H1 (cell line): Measurements from ENCODE around the gene CHRM4. TPM values are rescaled to one million over a fixed set of nuclear protein-coding genes. Genes with fewer than 3 reads are reported as not detected.
"Not testable (repeated sequence)": the region's sequence is repeated elsewhere in the genome, so short reads cannot be mapped to it uniquely, and the experiment has no call there.

ENCODE experiments used
- CTCF ChIA-PET: fragments of 300-600 bp; sonication (Branson Sonifier 250); formaldehyde crosslinking; loops from one replicate; lab custom pipeline; 2021; ENCODE audit not compliant: partially characterized antibody; lab: Charles Lee
- POLR2A ChIA-PET: fragments of 300-600 bp; sonication (Branson Sonifier 250); formaldehyde crosslinking; loops from one replicate; lab custom pipeline; 2021; ENCODE audit warnings: inconsistent platforms; ENCODE audit not compliant: partially characterized antibody; lab: Charles Lee
- DNase-seq, 2 experiments: peaks; one replicate each; pipeline versions ENCODE4 v3.0.0 to v3.0.0-alpha.2; 2010 to 2022; ENCODE audit warnings: low spot score in 2 of 2, low read depth in 1 of 2, mixed read lengths in 1 of 2
- FAIRE-seq: peaks from 2 replicates; lab custom pipeline; 2011; peaks lifted over from hg19 to GRCh38; lab: Jason Lieb, UNC
- H2AFZ ChIP-seq: 2 replicates; pipeline ENCODE4 v1.8.1; 2012; ENCODE audit warnings: low read length, inconsistent platforms
- H2AK5ac ChIP-seq: 2 replicates; pipeline ENCODE4 v1.6.1; 2013; ENCODE audit warnings: low read depth, low read length
- H2BK120ac ChIP-seq: replicated peaks from 2 replicates; pipeline ENCODE3; 2013; ENCODE audit warnings: low read depth, low read length, inconsistent platforms
- H2BK12ac ChIP-seq: 2 replicates; pipeline ENCODE4 v1.6.1; 2013; ENCODE audit warnings: low read depth, low read length
- H2BK15ac ChIP-seq: 2 replicates; pipeline ENCODE4 v1.6.1; 2013; ENCODE audit warnings: low read length
- H2BK20ac ChIP-seq: 2 replicates; pipeline ENCODE4 v1.6.1; 2013; ENCODE audit warnings: low read length
- H2BK5ac ChIP-seq: 2 replicates; pipeline ENCODE4 v1.6.1; 2013; ENCODE audit warnings: low read depth, low read length
- H3K14ac ChIP-seq: 2 replicates; pipeline ENCODE4 v1.6.1; 2013; ENCODE audit warnings: inconsistent platforms; ENCODE audit not compliant: insufficient read length
- H3K18ac ChIP-seq: 2 replicates; pipeline ENCODE4 v1.6.1; 2013; ENCODE audit warnings: low read length; ENCODE audit errors: extremely low read depth
- H3K23ac ChIP-seq: 2 replicates; pipeline ENCODE4 v1.6.1; 2013; ENCODE audit warnings: inconsistent platforms; ENCODE audit not compliant: insufficient read length
- H3K23me2 ChIP-seq: 2 replicates; pipeline ENCODE4 v1.6.1; 2013; ENCODE audit warnings: low read depth, low read length
- H3K27ac ChIP-seq: 2 replicates; pipeline ENCODE4 v1.6.1; 2011; ENCODE audit warnings: low read depth, low read length, inconsistent platforms
- H3K27me3 ChIP-seq, 4 experiments: replicated peaks in 1 of 4; 1 replicate in 1 of 4; 2 replicates in 3 of 4; pipeline versions ENCODE4 v1.6.1 to v1.8.1; 2011 to 2013; ENCODE audit warnings: low read length in 3 of 4, mild to moderate bottlenecking in 3 of 4, inconsistent platforms in 2 of 4, mixed read lengths in 2 of 4, moderate library complexity in 1 of 4; ENCODE audit not compliant: control insufficient read depth in 3 of 4, insufficient read depth in 3 of 4; ENCODE audit errors: extremely low read depth in 1 of 4
- H3K36me3 ChIP-seq, 4 experiments: 2 replicates each; pipeline versions ENCODE4 v1.6.1 to v1.8.1; 2011 to 2013; ENCODE audit warnings: mild to moderate bottlenecking in 4 of 4, low read length in 3 of 4, moderate library complexity in 2 of 4, control low read depth in 1 of 4, inconsistent platforms in 1 of 4; ENCODE audit not compliant: insufficient read depth in 4 of 4, control insufficient read depth in 2 of 4
- H3K4ac ChIP-seq: replicated peaks from 2 replicates; pipeline ENCODE3; 2013; ENCODE audit warnings: low read length, low read depth, mixed read lengths, inconsistent platforms; ENCODE audit not compliant: insufficient read length
- H3K4me1 ChIP-seq, 4 experiments: replicated peaks in 1 of 4; 1 replicate in 1 of 4; 2 replicates in 3 of 4; pipeline versions ENCODE4 v1.6.1 to v1.8.1; 2011 to 2013; ENCODE audit warnings: low read length in 3 of 4, inconsistent platforms in 2 of 4, mixed read lengths in 1 of 4; ENCODE audit not compliant: insufficient read depth in 4 of 4, control insufficient read depth in 3 of 4
- H3K4me2 ChIP-seq, 2 experiments: 2 replicates each; pipeline versions ENCODE4 v1.6.1 to v1.8.1; 2011 to 2013; ENCODE audit warnings: low read depth in 2 of 2, low read length in 2 of 2, control low read depth in 1 of 2, inconsistent platforms in 1 of 2, mild to moderate bottlenecking in 1 of 2; ENCODE audit not compliant: insufficient read depth in 1 of 2
- H3K4me3 ChIP-seq, 4 experiments: fragments of 200-600, 300-600 bp in 1 of 4; sonication (generic), shearing (Covaris generic), sonication (Bioruptor Twin) in 1 of 4; 2 replicates each; pipeline versions ENCODE4 v1.5.1 to v1.8.1; 2011 to 2016; ENCODE audit warnings: low read length in 4 of 4, low read depth in 3 of 4, control low read depth in 2 of 4, inconsistent platforms in 2 of 4, mild to moderate bottlenecking in 2 of 4, mixed read lengths in 1 of 4, moderate library complexity in 1 of 4; ENCODE audit not compliant: insufficient read depth in 2 of 4; ENCODE audit errors: extremely low read depth in 1 of 4
- H3K56ac ChIP-seq: replicated peaks from 2 replicates; pipeline ENCODE3; 2013; ENCODE audit warnings: low read depth, mild to moderate bottlenecking, mixed read lengths, low read length, inconsistent platforms; ENCODE audit not compliant: insufficient read length
- H3K79me1 ChIP-seq: 2 replicates; pipeline ENCODE4 v1.6.1; 2013; ENCODE audit warnings: low read depth, low read length, control low read depth
- H3K79me2 ChIP-seq, 2 experiments: 2 replicates each; pipeline versions ENCODE4 v1.6.1 to v1.8.1; 2012 to 2013; ENCODE audit warnings: low read length in 2 of 2, mild to moderate bottlenecking in 2 of 2, inconsistent platforms in 1 of 2; ENCODE audit not compliant: insufficient read depth in 2 of 2, control insufficient read depth in 1 of 2
- H3K9ac ChIP-seq, 4 experiments: replicated peaks in 1 of 4; 1 replicate in 1 of 4; 2 replicates in 3 of 4; pipeline versions ENCODE4 v1.6.1 to v1.8.1; 2011 to 2013; ENCODE audit warnings: low read depth in 3 of 4, low read length in 3 of 4, control low read depth in 2 of 4, mild to moderate bottlenecking in 2 of 4, moderate library complexity in 2 of 4, inconsistent platforms in 1 of 4; ENCODE audit errors: extremely low read depth in 1 of 4
- H3K9me3 ChIP-seq, 2 experiments: 2 replicates each; pipeline versions ENCODE4 v1.6.1 to v1.8.1; 2012 to 2013; ENCODE audit warnings: mild to moderate bottlenecking in 2 of 2, moderate library complexity in 2 of 2, control low read depth in 1 of 2, inconsistent platforms in 1 of 2, low read depth in 1 of 2, low read length in 1 of 2, mixed read lengths in 1 of 2; ENCODE audit not compliant: insufficient read depth in 2 of 2
- H4K20me1 ChIP-seq, 2 experiments: replicated peaks in 1 of 2; 2 replicates each; pipeline versions ENCODE3 to v1.8.1; 2011 to 2013; ENCODE audit warnings: inconsistent platforms in 2 of 2, low read length in 2 of 2, mild to moderate bottlenecking in 1 of 2; ENCODE audit not compliant: insufficient read depth in 2 of 2, control insufficient read depth in 1 of 2
- H4K5ac ChIP-seq: 2 replicates; pipeline ENCODE4 v1.6.1; 2013; ENCODE audit warnings: low read length, low read depth, mixed read lengths, inconsistent platforms; ENCODE audit not compliant: insufficient read length
- H4K8ac ChIP-seq: 2 replicates; pipeline ENCODE4 v1.8.0; 2013; ENCODE audit warnings: mild to moderate bottlenecking, moderate library complexity, low read length, inconsistent platforms; ENCODE audit not compliant: insufficient read depth; ENCODE audit errors: extremely low read depth
- H4K91ac ChIP-seq: replicated peaks from 2 replicates; pipeline ENCODE3; 2013; ENCODE audit warnings: low read length, mixed read lengths, inconsistent platforms; ENCODE audit not compliant: insufficient read length
- BCL11A ChIP-seq, 2 experiments: IDR thresholded peaks; one replicate each; pipeline ENCODE4 v1.6.1; 2011; ENCODE audit warnings: low read depth in 2 of 2, low read length in 2 of 2, mild to moderate bottlenecking in 2 of 2
- CTBP2 ChIP-seq: IDR thresholded peaks from 2 replicates; pipeline ENCODE4 v1.7.0; 2011; ENCODE audit warnings: borderline replicate concordance, mild to moderate bottlenecking, moderate library complexity, mixed read lengths, low read length; ENCODE audit not compliant: insufficient read depth, insufficient read length
- POU5F1 ChIP-seq: IDR thresholded peaks from 2 replicates; pipeline ENCODE4 v1.6.1; 2011; ENCODE audit warnings: low read depth, mild to moderate bottlenecking, low read length, moderate library complexity
- SIRT6 ChIP-seq: IDR thresholded peaks from one replicate; pipeline ENCODE4 v1.7.1; 2012; ENCODE audit warnings: low read length, inconsistent platforms
- WGBS, 2 experiments: shearing (Covaris generic) in 1 of 2; methylation state at CpG; one replicate each; pipeline versions ENCODE4 v1.1.6 to v1.1.7; 2013 to 2015; ENCODE audit warnings: low lambda C conversion rate in 2 of 2, mixed read lengths in 2 of 2, inconsistent platforms in 1 of 2, low coverage in 1 of 2, missing lambda C conversion rate in 1 of 2; ENCODE audit not compliant: insufficient replicate concordance in 2 of 2, insufficient coverage in 1 of 2, insufficient read length in 1 of 2; ENCODE audit errors: extremely low coverage in 1 of 2, missing lambda C conversion rate in 1 of 2; 5-methylcytosine and 5-hydroxymethylcytosine counted together
- polyA plus RNA-seq, 7 experiments: library from polyadenylated mRNA; depleted of rRNA in 3 of 7; stranded (reverse) in 5 of 7; unstranded in 2 of 7; fragments of >200 nt in 5 of 7; fragments of 200-250 nt in 2 of 7; gene quantifications; 1 replicate in 5 of 7; 2 replicates in 1 of 7; 4 replicates in 1 of 7; pipeline versions ENCODE4 v1.2.1 to v1.2.3, GENCODE V29; 2011 to 2013; ENCODE audit warnings: missing spikeins in 2 of 7, mixed read lengths in 2 of 7
- total RNA-seq: library from RNA; stranded (reverse); fragmentation: NEBNext Ultra II Directional; extraction: Animal tissue kit (Norgen Biotek cat#: 25700); gene quantifications from 2 replicates; pipeline ENCODE4 v1.2.1, GENCODE V29; 2021

CHRM4 gene
- total and polyA plus RNA-seq, 2 of the 8 experiments (the other 6 are each of a cell fraction or from before 2014, with no cell fraction given), result 1.1 to 1.3 TPM

DNA sequence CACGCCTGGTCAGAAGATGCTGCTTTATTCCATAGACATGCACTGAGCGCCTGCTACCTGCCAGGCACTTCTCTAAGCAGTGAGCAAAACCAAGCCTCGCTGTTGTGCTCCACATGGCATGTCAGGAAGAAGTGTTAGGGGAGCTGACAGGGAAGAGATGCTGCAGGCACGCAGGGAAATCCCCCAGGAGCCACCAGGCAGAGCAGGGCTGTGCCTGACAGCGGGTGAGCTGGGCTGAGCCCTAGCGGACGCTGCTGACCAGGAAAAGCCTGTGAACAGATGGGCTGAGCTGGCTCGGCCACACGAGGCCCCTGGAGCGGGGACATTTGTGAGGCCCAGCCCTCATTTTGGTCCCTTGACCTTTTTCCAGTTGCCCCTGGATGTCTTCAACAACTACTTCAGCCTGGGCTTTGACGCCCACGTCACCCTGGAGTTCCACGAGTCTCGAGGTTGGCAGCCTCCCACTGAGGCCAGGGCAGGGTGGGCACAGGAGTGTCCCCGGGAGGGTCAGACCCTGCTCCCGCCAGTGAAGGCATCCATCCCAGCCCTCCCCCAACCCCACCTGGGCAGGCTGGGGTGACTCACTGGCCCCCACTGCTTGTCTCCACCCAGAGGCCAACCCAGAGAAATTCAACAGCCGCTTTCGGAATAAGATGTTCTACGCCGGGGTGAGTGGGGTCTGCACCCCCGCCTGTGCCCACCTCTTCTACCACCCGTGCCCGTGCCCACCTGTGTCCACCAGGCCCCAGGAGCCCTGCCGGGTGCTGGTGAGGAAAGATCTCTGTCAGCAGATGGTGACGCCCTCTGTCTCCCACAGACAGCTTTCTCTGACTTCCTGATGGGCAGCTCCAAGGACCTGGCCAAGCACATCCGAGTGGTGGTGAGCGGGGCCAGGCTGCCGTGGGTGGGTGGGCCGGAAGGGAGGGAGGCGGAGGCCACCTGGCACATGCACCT is 17.5 kb downstream of the CHRM4 start (continued):
- no peak for TF ChIP-seq CTBP2
- no peak for TF ChIP-seq SIRT6
- TF ChIP-seq BCL11A (IDR thresholded peaks at IDR 0.05; ENCODE audit: low read depth in 2 of 2, low read length in 2 of 2), result no peak
- no peak for TF ChIP-seq POU5F1

DNA sequence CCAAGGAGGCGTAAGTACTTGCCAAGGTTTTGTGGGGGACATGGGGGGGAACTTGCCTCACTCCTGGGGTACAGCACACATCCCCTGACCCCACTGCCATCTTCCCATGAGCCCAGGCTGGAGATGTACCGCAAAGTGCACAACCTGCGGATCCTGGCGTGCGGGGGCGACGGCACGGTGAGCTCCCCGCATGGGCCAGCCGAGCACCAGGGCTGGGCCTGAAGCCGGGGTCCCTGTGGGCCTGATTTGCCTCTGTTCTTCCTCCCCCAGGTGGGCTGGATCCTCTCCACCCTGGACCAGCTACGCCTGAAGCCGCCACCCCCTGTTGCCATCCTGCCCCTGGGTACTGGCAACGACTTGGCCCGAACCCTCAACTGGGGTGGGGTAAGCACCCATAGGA is 19.1 kb downstream of the CHRM4 start:
- not testable (repeated sequence) for H3K4ac ChIP-seq, H3K14ac ChIP-seq, H3K18ac ChIP-seq, H2BK20ac ChIP-seq, H2AFZ ChIP-seq, H3K23ac ChIP-seq, H3K56ac ChIP-seq, H2BK5ac ChIP-seq, H3K4me2 ChIP-seq, H3K27me3 ChIP-seq, H3K4me3 ChIP-seq, H2BK120ac ChIP-seq, H3K9ac ChIP-seq, H2BK12ac ChIP-seq, H3K79me2 ChIP-seq, H4K8ac ChIP-seq, H2BK15ac ChIP-seq, H4K91ac ChIP-seq, H3K79me1 ChIP-seq, H3K27ac ChIP-seq, H3K9me3 ChIP-seq, FAIRE-seq, H3K4me1 ChIP-seq, DNase-seq, H4K5ac ChIP-seq, H2AK5ac ChIP-seq, H3K23me2 ChIP-seq
- ChIA-PET POLR2A (interaction anchor here (1.5 to 1.6 kb wide), 2 partner anchors 9 to 22 kb away, joined by 3 to 5 read pairs; partner anchors contain the start of gene MDK), CTCF (interaction anchor here (1.1 to 44.5 kb wide), 2 partner anchors 11 to 30 kb away, joined by 5 to 1004 read pairs; partner anchors contain the start of gene DGKZ)
- Histone ChIP-seq H4K20me1 (peaks cover under 1 to 17% of the 10 kb centered on the region in 2 experiments), H3K36me3 (peaks cover 8 to 42% (median 25%) of the 10 kb centered on the region in 4 experiments; a peak in 6 of 8 replicates)
- 95% methylated on average over 13 of the region's 15 CpGs; no CpG with 5 or more reads in 1 of the 2 experiments for WGBS, 2 experiments
